OCI-M2 (cell line): ENCODE data around the gene PCBP2.
A peak's percentile ranks its signal among the peaks of the same experiment; 100 is the strongest.
"Not testable (repeated sequence)": the region's sequence is repeated elsewhere in the genome, so short reads cannot be mapped to it uniquely, and the experiment has no call there.

ENCODE experiments used
- DNase-seq: peaks from one replicate; lab custom pipeline; 2025; ENCODE audit not compliant: unreplicated experiment; lab: John Stamatoyannopoulos, UW

Gene PCBP2

GRCh38 chr12:53441040-53441833, 10.7 kb upstream of the PCBP2 start, which contains the start of gene PRR13:
Gene PRR13 (plus strand): TSS chr12:53441734. CDS start chr12:53442715, 981 bp downstream.
- DNase-seq = peak; percentile 95

- DNase-seq = no peak
Observed at GRCh38 chr12:53443955-53444354, 7.9 kb upstream of the PCBP2 start.

GRCh38 chr12:53444593-53445325, 7.1 kb upstream of the PCBP2 start:
- DNase-seq = not testable (repeated sequence)

- no peak for DNase-seq
Observed at GRCh38 chr12:53450936-53451335, 966 bp upstream of the PCBP2 start.

- no peak for DNase-seq
Observed at GRCh38 chr12:53452159-53453077, 516 bp downstream of the PCBP2 start.

GRCh38 chr12:53453953-53454640, 2.2 kb downstream of the PCBP2 start:
- DNase-seq = no peak

GRCh38 chr12:53454707-53455106, 2.8 kb downstream of the PCBP2 start:
- DNase-seq = no peak

GRCh38 chr12:53456654-53457366, 4.9 kb downstream of the PCBP2 start:
- no peak for DNase-seq

- DNase-seq = no peak
Observed at GRCh38 chr12:53459097-53459496, 7.2 kb downstream of the PCBP2 start.

GRCh38 chr12:53461059-53461458, 9.2 kb downstream of the PCBP2 start:
- DNase-seq = no peak

- no peak for DNase-seq
Observed at GRCh38 chr12:53461591-53461990, 9.7 kb downstream of the PCBP2 start.

GRCh38 chr12:53462935-53463334, 11.0 kb downstream of the PCBP2 start:
- DNase-seq = no peak

GRCh38 chr12:53463802-53464560, 12.1 kb downstream of the PCBP2 start:
- DNase-seq = no peak

- no peak for DNase-seq
Observed at GRCh38 chr12:53464685-53465418, 12.9 kb downstream of the PCBP2 start.

- DNase-seq = no peak
Observed at GRCh38 chr12:53465679-53466078, 13.8 kb downstream of the PCBP2 start.

- DNase-seq = no peak
Observed at GRCh38 chr12:53466640-53467039, 14.7 kb downstream of the PCBP2 start.

GRCh38 chr12:53467082-53467481, 15.2 kb downstream of the PCBP2 start:
- DNase-seq = no peak

- no peak for DNase-seq
Observed at GRCh38 chr12:53467880-53468279, 16.0 kb downstream of the PCBP2 start.

GRCh38 chr12:53468282-53468681, 16.4 kb downstream of the PCBP2 start:
- no peak for DNase-seq
